Natural killer cell (primary cell): ENCODE results near the gene SMIM45.
A peak's percentile ranks its signal among the peaks of the same experiment; 100 is the strongest.

Source experiments
- ATAC-seq, 3 donors: fragments of 150-1000 bp in 2 of 3; fragments of 200-7000 bp in 1 of 3; cut with Tn5 transposase; 1 replicate in 1 of 3; 2 replicates in 2 of 3; pipeline ENCODE4 v1.10.0; 2021; ENCODE audit warnings: mild to moderate bottlenecking in 2 of 3, moderate library complexity in 2 of 3
- DNase-seq, 2 donors: peaks; one replicate each; pipeline versions ENCODE4 v3.0.0 to v3.0.0-alpha.2; 2013 to 2021; ENCODE audit warnings: mixed read lengths in 1 of 2
- H3K27ac ChIP-seq: one replicate; pipeline ENCODE4 v1.5.1; 2013; ENCODE audit warnings: mild to moderate bottlenecking, low read length
- H3K27me3 ChIP-seq: one replicate; pipeline ENCODE4 v1.6.1; 2013; ENCODE audit warnings: low read length; ENCODE audit not compliant: control insufficient read depth, insufficient read depth
- H3K36me3 ChIP-seq: one replicate; pipeline ENCODE4 v1.6.1; 2013; ENCODE audit warnings: low read length; ENCODE audit not compliant: control insufficient read depth, insufficient read depth
- H3K4me1 ChIP-seq: one replicate; pipeline ENCODE4 v1.6.1; 2013; ENCODE audit warnings: low read length; ENCODE audit not compliant: control insufficient read depth, insufficient read depth
- H3K4me3 ChIP-seq: one replicate; pipeline ENCODE4 v1.5.1; 2013; ENCODE audit warnings: low read length
- H3K9me3 ChIP-seq: one replicate; pipeline ENCODE4 v1.6.1; 2013; ENCODE audit warnings: low read length; ENCODE audit not compliant: control insufficient read depth, insufficient read depth
- H3K27ac Mint-ChIP-seq, 2 donors: one replicate each; pipeline ENCODE4 v1.8.0; 2022; ENCODE audit warnings: mild to moderate bottlenecking in 2 of 2, mixed read lengths in 2 of 2, moderate library complexity in 1 of 2
- H3K27me3 Mint-ChIP-seq, 2 donors: one replicate each; pipeline ENCODE4 v1.8.0; 2022; ENCODE audit warnings: low read depth in 2 of 2, mixed read lengths in 2 of 2
- H3K36me3 Mint-ChIP-seq: one replicate; pipeline ENCODE4 v1.8.0; 2022; ENCODE audit warnings: mixed read lengths
- H3K4me1 Mint-ChIP-seq, 2 donors: one replicate each; pipeline ENCODE4 v1.8.0; 2022; ENCODE audit warnings: mixed read lengths in 2 of 2
- H3K4me3 Mint-ChIP-seq: one replicate; pipeline ENCODE4 v1.8.0; 2022; ENCODE audit warnings: mild to moderate bottlenecking, moderate library complexity, mixed read lengths
- H3K9me3 Mint-ChIP-seq, 2 donors: one replicate each; pipeline ENCODE4 v1.8.0; 2022; ENCODE audit warnings: mixed read lengths in 2 of 2
- CTCF ChIP-seq: fragments of 200-600 bp; IDR thresholded peaks from one replicate; pipeline ENCODE4 v1.8.0; 2022; ENCODE audit warnings: antibody characterized with exemption
- WGBS: methylation state at CpG from one replicate; pipeline ENCODE4 v1.1.7; 2013; ENCODE audit warnings: missing lambda C conversion rate; ENCODE audit not compliant: insufficient coverage; 5-methylcytosine and 5-hydroxymethylcytosine counted together
- intact Hi-C: fragments of 100-400 bp; cut with micrococcal nuclease; formaldehyde crosslinking; loops from one replicate; pipeline ENCODE4 v1.14.2; 2022

SMIM45 gene

GRCh38 chr22:41908411-41909309 lies 43.3 kb upstream of the SMIM45 start:
- H3K4me1 ChIP-seq: peaks cover 45% of the 10 kb centered on the region
- Mint-ChIP-seq H3K27ac (peak overlapping the region in 1 of 2 donors; percentile 65), H3K9me3 (no peaks in the 10 kb centered on the region), H3K4me3 (peak overlapping the region; percentile 83), H3K4me1 (peaks cover 12 to 37% of the 10 kb centered on the region in 2 donors), H3K27me3 (peaks cover 12 to 24% of the 10 kb centered on the region in 2 donors), H3K36me3 (no peaks in the 10 kb centered on the region)
- WGBS: 50% methylated on average over 14 of the region's 14 CpGs
- no peak overlapping the region for H3K27ac ChIP-seq
- intact Hi-C loops: no loop called here
- no peak overlapping the region for H3K4me3 ChIP-seq
- TF ChIP-seq CTCF: no peak
- H3K27me3 ChIP-seq: peaks cover 32% of the 10 kb centered on the region
- peaks cover 14% of the 10 kb centered on the region for H3K36me3 ChIP-seq
- H3K9me3 ChIP-seq: no peaks in the 10 kb centered on the region
- ATAC-seq (peak in 2 of 3 donors; percentile 25 to 43), DNase-seq (peak in 1 of 2 donors; percentile 58)

- no peaks in the 10 kb centered on the region for H3K36me3 Mint-ChIP-seq
- Histone ChIP-seq H3K9me3 (no peaks in the 10 kb centered on the region), H3K27ac (no peak overlapping the region), H3K36me3 (peaks cover 10% of the 10 kb centered on the region), H3K27me3 (peaks cover 34% of the 10 kb centered on the region), H3K4me1 (peaks cover 48% of the 10 kb centered on the region), H3K4me3 (no peak overlapping the region)
- H3K9me3 Mint-ChIP-seq: no peaks in the 10 kb centered on the region
- peaks cover 12 to 37% of the 10 kb centered on the region in 2 donors for H3K4me1 Mint-ChIP-seq
- TF ChIP-seq CTCF: no peak
- H3K4me3 Mint-ChIP-seq: peak overlapping the region; percentile 83
- no peak for ATAC-seq
- WGBS: 29% methylated on average over 55 of the region's 55 CpGs
- H3K27me3 Mint-ChIP-seq: peaks cover 12 to 24% of the 10 kb centered on the region in 2 donors
- H3K27ac Mint-ChIP-seq: peak overlapping the region in 1 of 2 donors; percentile 65
- DNase-seq: no peak
- intact Hi-C loops: no loop called here
These were observed 42.5 kb upstream of the SMIM45 start for GRCh38 chr22:41909310-41910049.

- peak overlapping the region; percentile 20 for H3K4me3 ChIP-seq
- peaks cover 3% of the 10 kb centered on the region for H3K36me3 ChIP-seq
- peaks cover 37% of the 10 kb centered on the region for H3K27me3 ChIP-seq
- peaks cover 52% of the 10 kb centered on the region for H3K4me1 ChIP-seq
- ATAC-seq (peak; percentile 35 to 42 (median 42)), DNase-seq (peak in 1 of 2 donors; percentile 65)
- 2% methylated on average over 112 of the region's 112 CpGs for WGBS
- TF ChIP-seq CTCF: no peak
- Mint-ChIP-seq H3K27me3 (peaks cover 12 to 24% of the 10 kb centered on the region in 2 donors), H3K36me3 (no peaks in the 10 kb centered on the region), H3K4me1 (peaks cover 12 to 39% of the 10 kb centered on the region in 2 donors), H3K4me3 (peak overlapping the region; percentile 78), H3K27ac (no peak overlapping the region), H3K9me3 (no peaks in the 10 kb centered on the region)
- no peak overlapping the region for H3K27ac ChIP-seq
- H3K9me3 ChIP-seq: no peaks in the 10 kb centered on the region
- intact Hi-C loops: no loop called here
These were observed 41.6 kb upstream of the SMIM45 start for GRCh38 chr22:41910050-41911000.
